Caco-2 (cell line): Measurements from ENCODE around the gene ZNF592. TPM values are rescaled to one million over a fixed set of nuclear protein-coding genes. Genes with fewer than 3 reads are reported as not detected.

Source experiments
- BruUV-seq: library from RNA; stranded (reverse); fragments of 400-500 nt; replicated peaks from 2 replicates; lab custom pipeline; 2021; lab: Mats Ljungman, UMichigan
- CTCF ChIA-PET: fragments of 300-600 bp; sonication (Branson Sonifier 250); formaldehyde crosslinking; loops from one replicate; lab custom pipeline; 2022; ENCODE audit warnings: antibody characterized with exemption; lab: Charles Lee
- POLR2A ChIA-PET: fragments of 300-600 bp; sonication (Branson Sonifier 250); formaldehyde crosslinking; loops from one replicate; lab custom pipeline; 2022; ENCODE audit warnings: antibody characterized with exemption; lab: Charles Lee
- DNase-seq, 2 experiments: peaks; one replicate each; pipeline versions ENCODE4 v3.0.0 to v3.0.0-alpha.2; 2020 to 2022
- H3K27me3 ChIP-seq: replicated peaks from 2 replicates; pipeline ENCODE4 v1.6.0; 2011; ENCODE audit warnings: low read length; ENCODE audit not compliant: control insufficient read depth, insufficient read depth
- H3K36me3 ChIP-seq: 2 replicates; pipeline ENCODE4 v1.5.1; 2011; ENCODE audit warnings: low read length; ENCODE audit not compliant: control insufficient read depth, insufficient read depth
- H3K4me1 ChIP-seq: fragments of 250-450 bp; sonication (Bioruptor Pico); 2 replicates; pipeline ENCODE4 v1.5.1; 2020; ENCODE audit warnings: mild to moderate bottlenecking
- H3K4me3 ChIP-seq: 2 replicates; pipeline ENCODE4 v1.5.1; 2011; ENCODE audit warnings: low read depth, mild to moderate bottlenecking, control low read depth, low read length
- H3K9me3 ChIP-seq: fragments of 250-450 bp; sonication (Bioruptor Pico); 2 replicates; pipeline ENCODE4 v1.5.1; 2020; ENCODE audit warnings: mild to moderate bottlenecking, moderate library complexity
- H3K27ac Mint-ChIP-seq: one replicate; pipeline ENCODE4 v1.8.0; 2022; ENCODE audit warnings: mixed read lengths; ENCODE audit not compliant: unreplicated experiment
- H3K27me3 Mint-ChIP-seq: one replicate; pipeline ENCODE4 v1.8.0; 2022; ENCODE audit warnings: mixed read lengths; ENCODE audit not compliant: insufficient read depth, unreplicated experiment
- H3K36me3 Mint-ChIP-seq: one replicate; pipeline ENCODE4 v1.8.0; 2022; ENCODE audit warnings: mild to moderate bottlenecking, mixed read lengths; ENCODE audit not compliant: insufficient read depth, unreplicated experiment
- H3K4me1 Mint-ChIP-seq: one replicate; pipeline ENCODE4 v1.8.0; 2022; ENCODE audit warnings: low read depth, mixed read lengths; ENCODE audit not compliant: unreplicated experiment
- H3K4me3 Mint-ChIP-seq: one replicate; pipeline ENCODE4 v1.8.0; 2022; ENCODE audit warnings: mild to moderate bottlenecking, moderate library complexity, mixed read lengths; ENCODE audit not compliant: unreplicated experiment
- H3K9me3 Mint-ChIP-seq: one replicate; pipeline ENCODE4 v1.8.0; 2022; ENCODE audit warnings: mixed read lengths; ENCODE audit not compliant: unreplicated experiment
- CTCF ChIP-seq, 2 experiments: fragments of 200-600 bp in 1 of 2; IDR thresholded peaks; 1 replicate in 1 of 2; 2 replicates in 1 of 2; pipeline versions ENCODE4 v1.5.1 to v1.8.0; 2011 to 2022; ENCODE audit warnings: antibody characterized with exemption in 1 of 2, control low read depth in 1 of 2, inconsistent platforms in 1 of 2, low read depth in 1 of 2, low read length in 1 of 2, mild to moderate bottlenecking in 1 of 2, moderate library complexity in 1 of 2; ENCODE audit not compliant: insufficient read depth in 1 of 2, severe bottlenecking in 1 of 2, unreplicated experiment in 1 of 2
- intact Hi-C: fragments of 100-400 bp; cut with micrococcal nuclease; formaldehyde crosslinking; loops from one replicate; pipeline ENCODE4 v1.10.0; 2022; ENCODE audit not compliant: unreplicated experiment
- total RNA-seq: library from RNA; stranded (reverse); gene quantifications from 2 replicates; pipeline ENCODE4 v1.2.3, GENCODE V29; 2022

Gene ZNF592
- total RNA-seq, 1 experiment from 2014 or later, result 30.6 TPM

- no peak for DNase-seq
- TF ChIP-seq CTCF (IDR thresholded peaks at IDR 0.05; ENCODE audit: insufficient read depth in 1 of 2, low read depth in 1 of 2, low read length in 1 of 2, severe bottlenecking in 1 of 2, unreplicated experiment in 1 of 2), result no peak
- no peak overlapping the region for H3K27ac Mint-ChIP-seq
- H3K36me3 Mint-ChIP-seq, result peaks cover 53% of the 10 kb centered on the region
- Histone ChIP-seq H3K36me3 (no peaks in the 10 kb centered on the region; the same call in none of the 2 replicates), H3K27me3 (no peaks in the 10 kb centered on the region), H3K4me3 (no peak overlapping the region), H3K4me1 (no peaks in the 10 kb centered on the region), H3K9me3 (no peaks in the 10 kb centered on the region)
- no peaks in the 10 kb centered on the region for H3K4me1 Mint-ChIP-seq
- CTCF ChIA-PET, result no interaction called here
- POLR2A ChIA-PET, result no interaction called here
- H3K9me3 Mint-ChIP-seq, result no peaks in the 10 kb centered on the region
- BruUV-seq, result no TSS peak
- H3K4me3 Mint-ChIP-seq, result no peak overlapping the region
- H3K27me3 Mint-ChIP-seq, result no peaks in the 10 kb centered on the region
- intact Hi-C loops, result no loop called here
These were observed 48.8 kb downstream of the ZNF592 start for GRCh38 chr15:84797212-84797611.

- Mint-ChIP-seq H3K27ac (no peak overlapping the region), H3K4me3 (no peak overlapping the region), H3K36me3 (peaks cover 54% of the 10 kb centered on the region), H3K27me3 (no peaks in the 10 kb centered on the region), H3K4me1 (no peaks in the 10 kb centered on the region), H3K9me3 (no peaks in the 10 kb centered on the region)
- Histone ChIP-seq H3K9me3 (no peaks in the 10 kb centered on the region), H3K36me3 (no peaks in the 10 kb centered on the region; the same call in none of the 2 replicates), H3K27me3 (no peaks in the 10 kb centered on the region), H3K4me1 (no peaks in the 10 kb centered on the region), H3K4me3 (no peak overlapping the region)
- POLR2A ChIA-PET, result no interaction called here
- no peak for DNase-seq
- intact Hi-C loops, result no loop called here
- CTCF ChIA-PET, result no interaction called here
- no TSS peak for BruUV-seq
- no peak for TF ChIP-seq CTCF (IDR thresholded peaks at IDR 0.05; ENCODE audit: insufficient read depth in 1 of 2, low read depth in 1 of 2, low read length in 1 of 2, severe bottlenecking in 1 of 2, unreplicated experiment in 1 of 2)
These were observed 49.4 kb downstream of the ZNF592 start for GRCh38 chr15:84797801-84798200.

- intact Hi-C loops, result no loop called here
- no peak for TF ChIP-seq CTCF (IDR thresholded peaks at IDR 0.05; ENCODE audit: insufficient read depth in 1 of 2, low read depth in 1 of 2, low read length in 1 of 2, severe bottlenecking in 1 of 2, unreplicated experiment in 1 of 2)
- no peaks in the 10 kb centered on the region; the same call in none of the 2 replicates for H3K36me3 ChIP-seq
- no peaks in the 10 kb centered on the region for H3K9me3 Mint-ChIP-seq
- BruUV-seq, result no TSS peak
- no peaks in the 10 kb centered on the region for H3K9me3 ChIP-seq
- no peaks in the 10 kb centered on the region for H3K27me3 Mint-ChIP-seq
- no peak for DNase-seq
- H3K27ac Mint-ChIP-seq, result no peak overlapping the region
- H3K27me3 ChIP-seq, result no peaks in the 10 kb centered on the region
- H3K4me3 Mint-ChIP-seq, result no peak overlapping the region
- H3K4me1 ChIP-seq, result no peaks in the 10 kb centered on the region
- H3K36me3 Mint-ChIP-seq, result peaks cover 61% of the 10 kb centered on the region
- H3K4me1 Mint-ChIP-seq, result no peaks in the 10 kb centered on the region
- CTCF ChIA-PET, result no interaction called here
- POLR2A ChIA-PET, result no interaction called here
- no peak overlapping the region for H3K4me3 ChIP-seq
These were observed 50.1 kb downstream of the ZNF592 start for GRCh38 chr15:84798436-84798946.
